CD4-positive, alpha-beta T cell (primary cell): ENCODE measurements around the gene KRTAP4-7. TPM values are rescaled to one million over a fixed set of nuclear protein-coding genes. Genes with fewer than 3 reads are reported as not detected.

Experiments used
- ATAC-seq: fragments of 200-7000 bp; cut with Tn5 transposase; one replicate; pipeline ENCODE4 v1.10.0; 2022; ENCODE audit warnings: mild to moderate bottlenecking; ENCODE audit not compliant: poor library complexity
- CTCF ChIA-PET: fragments of 350-600 bp; sonication (Branson Sonifier 250); formaldehyde crosslinking; loops from one replicate; lab custom pipeline; 2021; ENCODE audit warnings: antibody characterized with exemption, inconsistent platforms; lab: Charles Lee
- POLR2A ChIA-PET: fragments of 350-600 bp; sonication (Branson Sonifier 250); formaldehyde crosslinking; loops from one replicate; lab custom pipeline; 2021; ENCODE audit warnings: antibody characterized with exemption, inconsistent platforms; lab: Charles Lee
- DNase-seq, 14 experiments: peaks; one replicate each; pipeline ENCODE4 v3.0.0-alpha.2; 2013 to 2020; ENCODE audit warnings: mixed read lengths in 2 of 14
- H3K27ac ChIP-seq, 2 donors: one replicate each; pipeline versions ENCODE4 v1.5.1 to v1.7.0; 2013; ENCODE audit warnings: low read length in 2 of 2, low read depth in 1 of 2, mild to moderate bottlenecking in 1 of 2
- H3K27me3 ChIP-seq, 2 experiments: 1 replicate in 1 of 2; 2 replicates in 1 of 2; pipeline versions ENCODE4 v1.6.1 to v1.7.0; 2013; ENCODE audit warnings: low read length in 2 of 2, control low read depth in 1 of 2, mild to moderate bottlenecking in 1 of 2, moderate library complexity in 1 of 2; ENCODE audit not compliant: insufficient read depth in 2 of 2, control insufficient read depth in 1 of 2
- H3K36me3 ChIP-seq: one replicate; pipeline ENCODE4 v1.6.1; 2013; ENCODE audit warnings: low read length, control low read depth; ENCODE audit not compliant: insufficient read depth
- H3K4me1 ChIP-seq: one replicate; pipeline ENCODE4 v1.6.1; 2013; ENCODE audit warnings: low read length, control low read depth; ENCODE audit not compliant: insufficient read depth
- H3K4me3 ChIP-seq: one replicate; pipeline ENCODE4 v1.5.1; 2013; ENCODE audit warnings: mild to moderate bottlenecking, low read length, moderate library complexity
- H3K9me3 ChIP-seq, 2 experiments: 1 replicate in 1 of 2; 2 replicates in 1 of 2; pipeline versions ENCODE4 v1.6.1 to v1.7.0; 2013; ENCODE audit warnings: low read length in 2 of 2, mild to moderate bottlenecking in 2 of 2, control low read depth in 1 of 2, moderate library complexity in 1 of 2; ENCODE audit not compliant: control insufficient read depth in 1 of 2, insufficient read depth in 1 of 2
- H3K27ac Mint-ChIP-seq: one replicate; pipeline ENCODE4 v1.8.0; 2020; ENCODE audit warnings: mixed read lengths
- H3K27me3 Mint-ChIP-seq: one replicate; pipeline ENCODE4 v1.8.0; 2021; ENCODE audit warnings: mixed read lengths
- H3K36me3 Mint-ChIP-seq: one replicate; pipeline ENCODE4 v1.8.0; 2021; ENCODE audit warnings: low read depth, mixed read lengths
- H3K4me1 Mint-ChIP-seq: one replicate; pipeline ENCODE4 v1.8.0; 2021; ENCODE audit warnings: low read depth, mixed read lengths
- H3K4me3 Mint-ChIP-seq: one replicate; pipeline ENCODE4 v1.8.0; 2020; ENCODE audit warnings: mild to moderate bottlenecking, mixed read lengths
- H3K9me3 Mint-ChIP-seq: one replicate; pipeline ENCODE4 v1.8.0; 2020; ENCODE audit warnings: mixed read lengths
- CTCF ChIP-seq: fragments of 200-600 bp; IDR thresholded peaks from one replicate; pipeline ENCODE4 v1.8.0; 2022; ENCODE audit warnings: antibody characterized with exemption, mild to moderate bottlenecking
- intact Hi-C, 2 experiments: fragments of 100-400 bp; cut with DNase I in 1 of 2; cut with micrococcal nuclease in 1 of 2; formaldehyde crosslinking; loops; one replicate each; pipeline versions ENCODE4 v1.15.1 to v1.9.0; 2023 to 2025; cut with DNase I, micrococcal nuclease
- total RNA-seq, 174 experiments: library from RNA in 2 of 174; stranded (reverse) in 2 of 174; gene quantifications; one replicate each; pipeline ENCODE4 v1.2.3 and lab custom pipeline; 2021 to 2026

Gene KRTAP4-7
- total RNA-seq, 2 experiments from 2014 or later, result not detected

GRCh38 chr17:41096055-41096454, 12.1 kb downstream of the KRTAP4-7 start:
- Histone ChIP-seq H3K27ac (no peak overlapping the region), H3K36me3 (no peaks in the 10 kb centered on the region), H3K27me3 (peaks cover 0 to 2% of the 10 kb centered on the region in 2 experiments), H3K4me3 (no peak overlapping the region), H3K9me3 (no peaks in the 10 kb centered on the region), H3K4me1 (peaks cover 3% of the 10 kb centered on the region)
- Mint-ChIP-seq H3K36me3 (no peaks in the 10 kb centered on the region), H3K27me3 (peaks cover 10% of the 10 kb centered on the region), H3K4me1 (peaks cover 15% of the 10 kb centered on the region), H3K9me3 (no peaks in the 10 kb centered on the region), H3K27ac (no peak overlapping the region), H3K4me3 (no peak overlapping the region)
- intact Hi-C loops, result loop anchor here in 1 of 2 experiments (5.0 kb wide), 1 partner anchor 41 kb away; no protein-coding TSS in a partner anchor
- ATAC-seq (no peak), DNase-seq (no peak)
- no peak for TF ChIP-seq CTCF
- CTCF ChIA-PET, result no interaction called here
- POLR2A ChIA-PET, result no interaction called here

GRCh38 chr17:41098042-41098441, 14.1 kb downstream of the KRTAP4-7 start, which contains the start of gene KRTAP4-8:
Gene KRTAP4-8, minus strand, starts transcription at chr17:41098142. Its CDS starts 58 bp downstream, at chr17:41098084.
- no peak for TF ChIP-seq CTCF
- Mint-ChIP-seq H3K27me3 (peaks cover 10% of the 10 kb centered on the region), H3K9me3 (no peaks in the 10 kb centered on the region), H3K4me3 (no peak within 1 kb of the TSS), H3K4me1 (peaks cover 17% of the 10 kb centered on the region), H3K27ac (no peak within 1 kb of the TSS), H3K36me3 (no peaks in the 10 kb centered on the region)
- Histone ChIP-seq H3K4me1 (peaks cover 3% of the 10 kb centered on the region), H3K9me3 (no peaks in the 10 kb centered on the region), H3K27ac (no peak within 1 kb of the TSS), H3K27me3 (peaks cover 0 to 2% of the 10 kb centered on the region in 2 experiments), H3K4me3 (no peak within 1 kb of the TSS), H3K36me3 (no peaks in the 10 kb centered on the region)
- POLR2A ChIA-PET, result no interaction called here
- ATAC-seq (no peak), DNase-seq (no peak)
- intact Hi-C loops, result loop anchor here in 1 of 2 experiments (5.0 kb wide), 1 partner anchor 39 kb away; no protein-coding TSS in a partner anchor
- CTCF ChIA-PET, result no interaction called here

GRCh38 chr17:41098481-41098880, 14.5 kb downstream of the KRTAP4-7 start:
- peaks cover 17% of the 10 kb centered on the region for H3K4me1 Mint-ChIP-seq
- Histone ChIP-seq H3K4me1 (peaks cover 3% of the 10 kb centered on the region), H3K36me3 (no peaks in the 10 kb centered on the region), H3K4me3 (no peak overlapping the region), H3K27ac (no peak overlapping the region), H3K27me3 (peaks cover 0 to 2% of the 10 kb centered on the region in 2 experiments), H3K9me3 (no peaks in the 10 kb centered on the region)
- H3K27ac Mint-ChIP-seq, result no peak overlapping the region
- ChIA-PET POLR2A (no interaction called here), CTCF (no interaction called here)
- H3K4me3 Mint-ChIP-seq, result no peak overlapping the region
- ATAC-seq (no peak), DNase-seq (no peak)
- intact Hi-C loops, result loop anchor here in 1 of 2 experiments (5.0 kb wide), 1 partner anchor 39 kb away; no protein-coding TSS in a partner anchor
- TF ChIP-seq CTCF, result no peak
- no peaks in the 10 kb centered on the region for H3K9me3 Mint-ChIP-seq
- H3K27me3 Mint-ChIP-seq, result peaks cover 10% of the 10 kb centered on the region
- no peaks in the 10 kb centered on the region for H3K36me3 Mint-ChIP-seq
